SKM-1 (cell line): ENCODE results near the gene ING3.

Experiments used
- DNase-seq: peaks from one replicate; lab custom pipeline; 2025; ENCODE audit not compliant: unreplicated experiment; lab: John Stamatoyannopoulos, UW

Gene ING3

DNA sequence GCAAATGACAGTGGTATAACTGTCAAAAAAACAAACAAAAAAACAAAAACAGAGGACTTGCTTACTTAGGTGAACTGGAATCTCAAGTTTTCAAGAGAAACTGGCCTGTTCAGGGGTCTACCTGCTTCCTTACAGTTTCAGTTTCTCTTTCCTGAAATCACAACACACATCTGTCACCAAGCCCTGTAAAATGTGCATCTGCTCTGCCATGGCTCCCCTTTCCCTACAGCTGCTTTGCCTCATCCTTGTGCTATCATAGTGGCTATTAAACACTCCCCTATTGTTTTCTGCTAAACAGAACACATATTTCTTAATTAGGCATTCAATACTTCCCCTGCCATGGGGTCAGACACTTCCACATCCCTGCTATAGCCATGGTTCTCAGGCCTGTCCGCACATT is 75.6 kb downstream of the ING3 start:
- no peak for DNase-seq

DNA sequence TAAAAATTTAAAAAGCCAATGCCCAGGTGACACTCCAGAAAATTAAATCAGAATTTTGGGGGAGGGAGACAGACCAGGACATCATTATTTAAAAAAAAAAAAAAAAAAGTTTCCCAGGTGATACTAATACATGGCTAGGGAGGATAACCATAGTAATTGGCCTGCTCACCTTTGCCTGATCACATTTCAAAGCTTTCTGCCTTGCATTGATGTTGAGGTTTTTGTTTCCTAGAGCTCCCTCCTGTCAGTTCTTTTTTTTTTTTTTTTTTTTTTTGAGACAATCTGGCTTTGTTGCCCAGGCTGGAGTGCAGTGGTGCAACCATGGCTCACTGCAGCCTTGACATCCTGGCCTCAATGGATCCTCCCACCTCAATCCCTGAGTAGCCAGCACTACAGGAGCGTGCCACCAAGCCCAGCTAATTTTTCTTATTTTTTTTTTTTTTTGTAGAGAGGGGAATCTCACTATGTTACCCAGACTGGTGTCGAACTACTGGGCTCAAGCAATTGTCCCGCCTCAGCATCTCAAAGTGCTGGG is 76.1 kb downstream of the ING3 start:
- no peak for DNase-seq
